ENCODE results near the gene CHRNB1. TPM values are rescaled to one million over a fixed set of nuclear protein-coding genes. Genes with fewer than 3 reads are reported as not detected.

The CHRNB1 gene
- total and polyA plus RNA-seq, 10 of the 15 experiments (the other 5 are each of a cell fraction or from before 2014, with no cell fraction given): 5.8 to 14.8 (median 11.3) TPM

- DNase-seq (ENCODE audit: low read depth, low spot score) (no peak), FAIRE-seq (no peak), ATAC-seq (no peak)
- WGBS (ENCODE audit: insufficient coverage, insufficient replicate concordance, low lambda C conversion rate, missing lambda C conversion rate): 96% methylated on average over 4 of the region's 4 CpGs
- TF ChIP-seq CBFB (IDR thresholded peaks at IDR 0.05; ENCODE audit: low read depth) (no peak), HDAC6 (IDR thresholded peaks at IDR 0.05; ENCODE audit: unreplicated experiment) (no peak), STAT1 (conservative IDR thresholded peaks at IDR 0.05) (no peak)
- no peaks in the 10 kb centered on the region for H3K36me3 ChIP-seq (ENCODE audit: control insufficient read depth in 2 of 2, insufficient read depth in 2 of 2, low read length in 1 of 2)
- no peaks in the 10 kb centered on the region for H3K9me3 ChIP-seq (replicated peaks; ENCODE audit: control insufficient read depth, insufficient read depth, low read length)
- CTCF ChIA-PET: no interaction called here
- BruUV-seq (replicated peaks): no TSS peak
- H2AFZ ChIP-seq (ENCODE audit: control insufficient read depth, low read depth, low read length): no peak overlapping the region
- no peaks in the 10 kb centered on the region for H4K20me1 ChIP-seq (ENCODE audit: control insufficient read depth, insufficient read depth)
- RAD21 ChIA-PET (ENCODE audit: unreplicated experiment): no interaction called here
- no peak overlapping the region for H3K4me3 ChIP-seq
- H3K79me2 ChIP-seq (ENCODE audit: control insufficient read depth, insufficient read depth, low read length): peaks cover 2% of the 10 kb centered on the region
- no peaks in the 10 kb centered on the region for H3K4me1 ChIP-seq (ENCODE audit: control insufficient read depth, insufficient read depth, low read length)
- no peak overlapping the region for H3K4me2 ChIP-seq (ENCODE audit: control insufficient read depth, insufficient read depth)
- in situ Hi-C loops (cut with MboI) (no loop called here), intact Hi-C loops (cut with micrococcal nuclease; ENCODE audit: unreplicated experiment) (no loop called here)
- H3K9ac ChIP-seq (ENCODE audit: control insufficient read depth, insufficient read depth, low read length): no peak overlapping the region
- H3K27me3 ChIP-seq (replicated peaks in 1 of 2; ENCODE audit: control insufficient read depth in 2 of 2, insufficient read depth in 2 of 2, low read length in 1 of 2): no peaks in the 10 kb centered on the region
- H3K27ac ChIP-seq (ENCODE audit: control insufficient read depth, insufficient read depth): no peak overlapping the region
- SMC1A ChIA-PET (ENCODE audit: uncharacterized antibody, unreplicated experiment): no interaction called here
- POLR2A ChIA-PET: interaction anchor here (3.2 kb wide), 1 partner anchor 7 kb away, joined by 23 read pairs; the partner anchor contains the start of gene TMEM256
Measured at GRCh38 chr17:7396147-7396546, 48.7 kb upstream of the CHRNB1 start.

GRCh38 chr17:7398612-7399011 lies 46.2 kb upstream of the CHRNB1 start:
- no peaks in the 10 kb centered on the region for H3K36me3 ChIP-seq (ENCODE audit: control insufficient read depth in 2 of 2, insufficient read depth in 2 of 2, low read length in 1 of 2)
- ChIA-PET CTCF (interaction anchor here (1.3 to 1.6 kb wide), 2 partner anchors 42 to 162 kb away, joined by 4 to 5 read pairs; no protein-coding TSS in a partner anchor), SMC1A (ENCODE audit: uncharacterized antibody, unreplicated experiment) (interaction anchor here (1.4 kb wide), 1 partner anchor 37 kb away, joined by 5 read pairs; the partner anchor contains the start of gene TMEM102), POLR2A (interaction anchor here (0.7 kb wide), 1 partner anchor 355 kb away, joined by 4 read pairs; the partner anchor contains the start of gene SLC16A11), RAD21 (ENCODE audit: unreplicated experiment) (no interaction called here)
- H3K79me2 ChIP-seq (ENCODE audit: control insufficient read depth, insufficient read depth, low read length): peaks cover 1% of the 10 kb centered on the region
- H3K27me3 ChIP-seq (replicated peaks in 1 of 2; ENCODE audit: control insufficient read depth in 2 of 2, insufficient read depth in 2 of 2, low read length in 1 of 2): no peaks in the 10 kb centered on the region
- no peak overlapping the region for H3K4me3 ChIP-seq
- in situ Hi-C loops (cut with MboI): no loop called here
- no peaks in the 10 kb centered on the region for H3K9me3 ChIP-seq (replicated peaks; ENCODE audit: control insufficient read depth, insufficient read depth, low read length)
- no peak overlapping the region for H3K27ac ChIP-seq (ENCODE audit: control insufficient read depth, insufficient read depth)
- intact Hi-C loops (cut with micrococcal nuclease; ENCODE audit: unreplicated experiment): no loop called here
- TF ChIP-seq GABPA (IDR thresholded peaks at IDR 0.05; ENCODE audit: low read depth): no peak
- TF ChIP-seq PBX3 (IDR thresholded peaks at IDR 0.05; ENCODE audit: insufficient replicate concordance, low read depth, low read length): no peak
- TF ChIP-seq SMAD5 (IDR thresholded peaks at IDR 0.05; ENCODE audit: low read depth): no peak
- TF ChIP-seq ZNF24 (IDR thresholded peaks at IDR 0.05): no peak
- TF ChIP-seq MLLT1 (IDR thresholded peaks at IDR 0.05): no peak
- no peak for TF ChIP-seq EZH2 (IDR thresholded peaks at IDR 0.05; ENCODE audit: borderline replicate concordance, control insufficient read depth, low read depth, low read length)
- H2AFZ ChIP-seq (ENCODE audit: control insufficient read depth, low read depth, low read length): no peak overlapping the region
- H3K4me2 ChIP-seq (ENCODE audit: control insufficient read depth, insufficient read depth): no peak overlapping the region
- DNase-seq (ENCODE audit: low read depth, low spot score) (no peak), ATAC-seq (no peak), FAIRE-seq (no peak)
- no peak overlapping the region for H3K9ac ChIP-seq (ENCODE audit: control insufficient read depth, insufficient read depth, low read length)
- H3K4me1 ChIP-seq (ENCODE audit: control insufficient read depth, insufficient read depth, low read length): peaks cover 3% of the 10 kb centered on the region; the same call in 1 of the 2 replicates
- WGBS (ENCODE audit: insufficient coverage, insufficient replicate concordance, low lambda C conversion rate, missing lambda C conversion rate): 100% methylated on average over 2 of the region's 2 CpGs
- no peaks in the 10 kb centered on the region for H4K20me1 ChIP-seq (ENCODE audit: control insufficient read depth, insufficient read depth)
- no TSS peak for BruUV-seq (replicated peaks)

Data from GM12878 (cell line).